Tongue (tissue), 2 donors: ENCODE data around the gene TRAF4. TPM values are rescaled to one million over a fixed set of nuclear protein-coding genes. Genes with fewer than 3 reads are reported as not detected.
"Not testable (repeated sequence)": the region's sequence is repeated elsewhere in the genome, so short reads cannot be mapped to it uniquely, and the experiment has no call there.

Experiments
- DNase-seq: peaks from one replicate; pipeline ENCODE4 v3.0.0-alpha.2; 2015
- total RNA-seq: library from RNA; depleted of rRNA; stranded (reverse); fragments of >200 nt; gene quantifications from one replicate; pipeline ENCODE4 v1.2.3, GENCODE V29; 2014

Gene TRAF4
- total RNA-seq, 1 donor from 2014 or later, result 18.6 TPM

GRCh38 chr17:28747801-28748750, 4.3 kb downstream of the TRAF4 start:
- DNase-seq, result no peak

- DNase-seq, result no peak
Observed at GRCh38 chr17:28748852-28749515, 5.2 kb downstream of the TRAF4 start.

- no peak for DNase-seq
Observed at GRCh38 chr17:28749516-28750177, 5.8 kb downstream of the TRAF4 start.

GRCh38 chr17:28750178-28751047, 6.6 kb downstream of the TRAF4 start:
- peak; percentile 97 for DNase-seq

GRCh38 chr17:28751600-28752366, 8.0 kb downstream of the TRAF4 start:
- no peak for DNase-seq

GRCh38 chr17:28755486-28755885, 11.7 kb downstream of the TRAF4 start:
- DNase-seq, result no peak

- DNase-seq, result no peak
Observed at GRCh38 chr17:28756049-28756804, 12.4 kb downstream of the TRAF4 start.

GRCh38 chr17:28758411-28759121, 14.8 kb downstream of the TRAF4 start:
- no peak for DNase-seq

- DNase-seq, result no peak
Observed at GRCh38 chr17:28759256-28759865, 15.6 kb downstream of the TRAF4 start.

- no peak for DNase-seq
Observed at GRCh38 chr17:28760601-28761562, 17.1 kb downstream of the TRAF4 start.

GRCh38 chr17:28763137-28763799, 19.5 kb downstream of the TRAF4 start:
- DNase-seq, result no peak

GRCh38 chr17:28763804-28764266, 20.0 kb downstream of the TRAF4 start:
- peak; percentile 89 for DNase-seq

GRCh38 chr17:28765038-28765437, 21.2 kb downstream of the TRAF4 start:
- DNase-seq, result no peak

- DNase-seq, result no peak
Observed at GRCh38 chr17:28773736-28774135, 29.9 kb downstream of the TRAF4 start.

GRCh38 chr17:28774206-28774605, 30.4 kb downstream of the TRAF4 start:
- no peak for DNase-seq

GRCh38 chr17:28777178-28777577, 33.4 kb downstream of the TRAF4 start:
- DNase-seq, result no peak

GRCh38 chr17:28779601-28780000, 35.8 kb downstream of the TRAF4 start:
- DNase-seq, result not testable (repeated sequence)
